HG03558 (cell line): ENCODE results near the gene SCGB1C1.
"Not testable (repeated sequence)": the region's sequence is repeated elsewhere in the genome, so short reads cannot be mapped to it uniquely, and the experiment has no call there.

Source experiments
- ATAC-seq: cut with Tn5 transposase; IDR thresholded peaks from one replicate; pipeline ENCODE4 v1.9.1; 2021; ENCODE audit warnings: moderate number of reproducible peaks; ENCODE audit not compliant: unreplicated experiment; ENCODE audit errors: extremely low read depth

SCGB1C1 gene

DNA sequence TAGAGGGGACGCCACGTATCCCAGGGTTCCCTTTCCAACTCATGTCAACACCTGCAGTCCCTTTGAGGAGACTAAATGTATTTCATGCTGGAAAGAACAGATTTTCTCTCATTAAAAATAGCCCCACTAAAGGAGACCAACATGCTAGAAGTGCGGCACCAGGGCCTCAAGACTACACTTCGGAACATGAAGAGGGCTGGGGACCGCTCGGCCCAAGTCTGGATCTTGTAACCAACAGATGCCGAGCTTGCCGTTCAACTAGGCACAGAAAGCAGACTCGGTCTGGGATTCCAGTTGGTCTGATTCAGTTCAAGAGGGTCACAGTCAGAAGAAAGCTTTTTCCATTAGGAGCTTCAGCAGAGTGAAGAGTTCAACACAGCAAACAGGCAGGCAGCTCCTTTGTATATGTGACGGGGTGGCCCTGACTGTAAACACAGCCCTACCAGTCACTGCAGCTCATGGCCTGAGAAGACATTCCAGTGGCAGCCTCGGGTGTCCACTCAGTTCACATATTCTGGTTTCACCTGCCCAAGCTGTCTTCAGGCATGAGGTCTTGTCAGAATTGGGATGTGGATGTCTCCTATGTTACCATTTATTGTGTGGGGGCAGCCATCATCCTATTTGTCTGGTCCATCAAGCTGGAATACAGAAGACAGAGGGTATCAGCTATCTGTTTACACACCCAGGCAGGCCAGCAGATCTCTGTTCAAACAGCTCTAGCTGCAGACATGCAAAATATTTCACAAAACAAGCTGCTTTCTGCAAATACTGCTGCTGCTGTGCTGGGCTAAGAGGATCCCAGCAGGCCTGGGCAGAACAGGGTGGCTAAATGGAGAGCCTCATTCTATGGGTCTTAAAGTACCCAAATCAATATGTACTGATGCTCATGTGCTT, 23.4 kb downstream of the SCGB1C1 start:
- no peak for ATAC-seq

DNA sequence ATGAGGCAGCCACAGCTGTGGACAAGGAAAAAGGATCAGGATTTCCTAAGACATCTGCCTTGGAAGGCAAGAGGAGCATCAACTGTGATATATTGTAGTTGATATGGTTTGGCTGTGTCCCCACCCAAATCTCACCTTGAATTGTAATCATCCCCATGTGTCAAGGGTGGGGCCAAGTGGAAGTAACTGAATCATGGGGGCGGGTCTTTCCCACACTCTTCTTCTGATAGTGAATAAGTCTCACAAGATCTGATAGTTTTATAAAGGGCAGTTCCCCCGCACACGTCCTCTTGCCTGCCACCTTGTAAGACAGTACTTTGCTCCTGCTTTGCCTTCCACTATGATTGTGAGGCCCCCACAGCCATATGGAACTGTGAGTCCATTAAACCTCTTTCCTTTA, 24.8 kb downstream of the SCGB1C1 start:
- ATAC-seq: no peak

DNA sequence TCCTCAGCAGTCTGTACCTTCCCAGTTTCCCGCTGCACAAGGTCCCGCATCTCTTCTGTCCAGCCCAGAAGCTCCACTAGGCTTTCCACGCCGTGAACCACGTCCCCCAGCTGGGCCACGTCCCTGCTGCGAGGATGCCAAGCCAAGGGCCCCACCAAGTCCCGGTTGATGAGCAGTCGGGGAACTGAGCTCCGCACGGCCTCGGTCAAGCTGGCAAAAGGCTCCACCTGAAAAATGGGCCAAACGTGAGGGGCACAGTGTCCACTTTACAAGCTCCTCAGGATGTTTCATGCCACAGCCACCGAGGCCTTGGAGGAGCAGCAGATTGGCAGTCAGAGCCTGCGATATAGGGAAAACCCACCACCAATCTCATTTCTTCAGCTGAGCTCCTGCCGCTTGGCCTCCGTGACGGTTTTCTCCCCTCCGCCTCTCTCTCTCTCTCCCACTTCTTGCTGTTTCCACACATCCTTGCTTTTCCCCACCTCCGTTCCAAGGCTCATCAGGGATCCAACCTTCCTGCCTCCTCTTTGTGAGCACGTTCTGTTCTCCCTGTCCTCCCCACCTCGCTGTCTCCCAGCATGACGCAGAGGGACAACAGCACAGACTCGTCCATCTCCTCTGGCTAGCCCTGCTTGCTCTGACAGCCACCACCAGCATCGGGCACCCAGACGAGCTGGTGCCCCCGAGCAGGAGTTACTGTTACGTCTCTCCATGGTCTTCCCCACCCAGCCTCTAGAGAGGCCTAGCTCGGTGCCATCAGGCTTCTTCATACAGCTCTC, 26.1 kb downstream of the SCGB1C1 start:
- ATAC-seq: no peak

DNA sequence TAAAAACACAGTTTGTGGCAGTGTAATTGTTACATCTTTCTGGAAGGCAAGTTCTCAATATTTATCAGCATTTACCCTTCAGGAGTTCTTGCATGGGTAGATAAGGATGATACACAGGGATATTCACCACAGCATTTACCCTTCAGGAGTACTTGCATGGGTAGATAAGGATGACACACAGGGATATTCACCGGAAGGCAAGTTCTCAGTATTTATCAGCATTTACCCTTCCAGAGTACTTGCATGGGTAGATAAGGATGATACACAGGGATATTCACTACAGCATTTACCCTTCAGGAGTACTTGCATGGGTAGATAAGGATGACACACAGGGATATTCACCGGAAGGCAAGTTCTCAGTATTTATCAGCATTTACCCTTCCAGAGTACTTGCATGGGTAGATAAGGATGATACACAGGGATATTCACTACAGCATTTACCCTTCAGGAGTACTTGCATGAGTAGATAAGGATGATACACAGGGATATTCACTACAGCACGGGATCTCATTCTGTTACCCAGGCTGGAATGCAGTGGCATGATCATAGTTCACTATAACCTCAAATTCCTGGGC, 27.9 kb downstream of the SCGB1C1 start:
- not testable (repeated sequence) for ATAC-seq

DNA sequence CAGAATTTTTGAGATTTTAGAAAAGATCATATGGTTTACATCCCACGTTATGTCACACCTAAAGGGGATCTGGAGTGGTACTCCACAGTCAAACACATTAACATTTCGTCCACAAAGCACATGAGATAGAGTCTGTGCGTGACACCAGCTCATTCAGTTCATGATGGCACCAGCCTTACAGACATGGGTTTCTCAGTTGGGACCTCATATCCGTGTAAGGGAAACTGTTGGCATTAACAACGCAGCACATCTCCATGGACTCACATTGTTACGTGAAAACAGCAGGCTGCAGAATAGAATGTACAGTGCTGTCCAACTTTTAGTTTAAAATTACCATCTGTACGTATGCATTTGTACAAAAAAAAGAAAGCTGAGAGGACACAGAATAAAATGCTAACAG, 28.7 kb downstream of the SCGB1C1 start:
- no peak for ATAC-seq

DNA sequence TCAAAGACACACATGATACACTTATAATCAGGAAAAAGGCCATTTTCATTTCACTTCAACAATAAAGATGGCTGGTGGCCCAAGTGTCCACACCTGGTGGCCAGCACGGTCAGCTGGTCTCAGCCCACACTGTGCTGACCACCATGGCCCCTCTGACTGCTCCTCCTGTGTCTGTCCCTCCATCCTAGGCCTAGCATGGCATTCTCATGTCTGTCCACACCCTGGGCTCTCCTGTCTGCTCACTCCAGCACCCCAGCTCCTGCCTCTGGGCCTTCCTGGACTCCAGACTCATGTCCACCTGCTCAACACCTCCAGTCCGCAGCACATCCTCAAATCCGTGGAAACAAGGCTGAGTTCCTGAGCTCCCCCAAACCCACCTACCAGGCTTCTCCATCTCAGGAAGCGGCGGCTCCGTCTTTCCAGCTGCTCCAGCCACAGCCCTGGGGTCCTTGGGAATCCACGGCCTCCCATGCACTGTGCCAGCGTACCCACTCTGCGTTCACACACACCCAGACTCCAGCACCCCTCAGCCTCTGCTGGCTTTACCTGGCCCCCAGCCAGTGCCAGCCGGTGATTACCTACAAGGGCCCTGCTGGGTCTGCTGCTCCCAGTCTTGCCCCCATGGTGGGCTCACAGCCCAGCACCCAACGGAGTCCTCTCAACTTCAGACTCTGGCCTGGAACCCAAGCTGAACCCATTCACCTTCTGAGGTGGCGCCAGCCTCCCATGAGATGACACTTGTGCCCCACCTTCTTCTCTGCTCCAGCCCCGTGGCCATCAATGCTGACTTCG, 29.3 kb downstream of the SCGB1C1 start:
- no peak for ATAC-seq

DNA sequence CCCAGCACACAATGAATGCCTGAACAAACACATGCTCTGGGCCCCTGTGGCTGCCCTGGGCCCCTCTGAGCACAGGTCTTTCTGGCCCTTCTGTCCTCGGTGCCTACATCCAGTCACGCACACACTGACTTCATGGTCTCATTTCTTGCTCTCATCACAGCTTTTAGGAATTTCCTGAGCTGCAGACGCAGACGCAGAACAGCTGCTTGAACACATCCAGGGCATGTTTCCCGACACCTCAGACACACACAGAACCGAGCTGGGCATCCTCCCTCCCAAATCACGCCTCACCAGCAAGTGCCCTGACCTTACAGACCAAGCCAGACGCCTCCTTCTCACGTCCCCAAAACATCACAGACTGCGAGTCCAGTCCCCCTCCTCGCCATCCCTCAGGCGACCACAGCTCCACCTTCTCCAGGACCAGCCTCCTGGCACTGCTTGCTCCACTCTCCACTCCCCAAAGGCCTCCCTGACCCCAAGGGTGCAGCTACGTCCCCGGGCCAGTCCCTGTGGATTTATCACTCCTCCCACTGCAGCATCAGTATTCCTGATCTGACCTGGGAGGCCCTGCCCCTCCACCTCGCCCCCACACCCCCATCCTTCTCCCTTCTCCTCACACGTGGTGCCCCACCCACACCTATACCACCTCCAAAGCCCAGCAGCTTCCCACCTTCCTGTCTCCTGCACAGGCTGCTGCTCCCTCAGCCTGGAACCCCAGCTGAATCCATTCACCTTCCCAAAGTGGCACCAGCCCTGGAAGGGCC, 30.3 kb downstream of the SCGB1C1 start:
- no peak for ATAC-seq

DNA sequence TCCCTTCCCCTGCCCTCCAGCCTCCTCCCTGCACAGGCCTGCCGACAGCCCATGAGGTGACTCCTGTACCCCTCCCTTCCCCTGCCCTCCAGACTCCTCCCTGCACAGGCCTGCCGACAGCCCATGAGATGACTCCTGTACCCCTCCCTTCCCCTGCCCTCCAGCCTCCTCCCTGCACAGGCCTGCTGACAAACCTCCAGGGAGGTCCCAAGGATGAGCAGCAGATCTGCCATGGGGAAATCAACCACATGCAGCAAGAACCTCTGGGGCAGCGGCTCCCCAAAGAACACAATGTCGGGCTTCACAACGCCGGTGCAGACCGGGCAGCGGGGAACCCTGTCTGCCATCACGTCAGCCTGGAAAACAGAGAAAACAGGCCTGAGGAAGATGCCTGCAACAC, 31.0 kb downstream of the SCGB1C1 start:
- no peak for ATAC-seq

DNA sequence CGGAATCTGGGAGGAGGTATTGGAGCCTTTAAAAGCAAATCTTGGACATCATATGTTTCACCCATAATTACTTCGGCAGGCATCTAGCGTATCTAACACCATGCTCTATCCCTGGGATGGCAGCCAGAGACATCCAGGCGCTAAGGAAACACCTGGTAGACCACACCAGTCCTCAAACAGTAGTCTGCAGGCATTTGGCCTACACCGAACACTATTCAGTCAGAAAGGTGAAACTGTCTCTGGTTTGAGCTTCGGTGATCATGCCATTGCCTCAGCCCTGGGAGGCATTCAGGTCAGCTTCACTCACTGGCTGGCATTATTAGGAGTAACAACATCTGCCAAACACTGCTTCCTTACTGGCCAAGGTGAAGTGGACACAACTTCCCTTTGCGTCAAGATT, 31.5 kb downstream of the SCGB1C1 start:
- ATAC-seq: no peak

DNA sequence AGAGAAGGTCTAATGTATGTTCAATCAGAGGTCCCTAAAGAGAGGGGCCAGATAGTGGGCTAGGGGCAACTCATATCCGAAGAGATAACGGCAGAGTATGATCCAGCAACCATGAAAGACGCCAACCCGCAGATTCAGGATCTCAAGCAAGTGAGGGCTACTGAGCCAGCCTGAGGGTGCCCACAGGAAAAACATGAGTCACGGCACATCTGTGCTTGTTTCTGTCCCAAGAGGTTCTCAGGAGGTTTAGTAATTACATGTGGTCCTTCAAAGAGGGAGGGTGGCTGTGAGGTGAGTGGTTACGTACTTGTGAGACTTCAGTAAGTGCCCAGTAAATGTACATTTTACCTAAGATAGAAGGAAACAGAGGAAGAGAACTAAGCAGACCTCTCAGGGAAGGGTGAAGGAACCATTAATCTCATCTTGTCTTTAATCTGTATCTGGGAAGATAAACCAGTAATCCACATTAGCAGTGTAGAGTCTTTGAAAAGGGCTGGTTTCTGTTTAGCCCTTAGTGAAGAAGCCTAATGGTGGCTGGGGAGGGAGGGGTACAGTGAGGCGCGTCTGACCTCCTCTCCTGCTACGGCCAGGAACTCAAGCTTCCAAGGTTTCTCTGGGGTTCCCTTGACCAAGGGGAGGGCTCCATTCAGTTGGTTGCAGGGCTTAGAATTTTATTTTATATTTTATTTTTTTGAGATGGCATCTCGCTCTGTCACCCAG, 33.0 kb downstream of the SCGB1C1 start:
- ATAC-seq: no peak

DNA sequence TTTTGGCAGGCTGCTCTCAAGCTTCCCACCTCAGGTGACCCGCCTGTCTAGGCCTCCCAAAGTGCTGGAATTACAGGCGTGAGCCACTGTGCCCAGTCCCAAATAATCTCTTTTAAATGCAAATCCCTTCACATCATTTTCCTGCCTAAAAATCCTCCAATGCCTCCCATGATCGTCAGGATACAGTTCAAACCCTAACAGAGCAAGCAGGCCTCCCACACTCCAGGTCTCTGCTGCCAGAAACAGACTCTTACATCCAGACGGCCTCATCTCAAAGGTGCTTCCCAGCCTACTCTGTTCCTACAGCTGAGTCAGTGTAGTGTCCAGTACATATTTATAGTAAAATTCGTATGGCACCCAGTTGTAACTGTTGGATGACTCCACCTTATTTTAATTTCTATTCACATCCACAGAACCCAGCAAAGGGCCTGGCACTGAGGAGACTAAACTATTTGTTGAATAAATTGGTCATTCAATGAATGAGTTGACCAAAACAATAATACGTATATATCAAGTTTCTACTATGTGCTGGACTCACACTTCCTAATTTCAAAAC, 35.0 kb downstream of the SCGB1C1 start:
- no peak for ATAC-seq

DNA sequence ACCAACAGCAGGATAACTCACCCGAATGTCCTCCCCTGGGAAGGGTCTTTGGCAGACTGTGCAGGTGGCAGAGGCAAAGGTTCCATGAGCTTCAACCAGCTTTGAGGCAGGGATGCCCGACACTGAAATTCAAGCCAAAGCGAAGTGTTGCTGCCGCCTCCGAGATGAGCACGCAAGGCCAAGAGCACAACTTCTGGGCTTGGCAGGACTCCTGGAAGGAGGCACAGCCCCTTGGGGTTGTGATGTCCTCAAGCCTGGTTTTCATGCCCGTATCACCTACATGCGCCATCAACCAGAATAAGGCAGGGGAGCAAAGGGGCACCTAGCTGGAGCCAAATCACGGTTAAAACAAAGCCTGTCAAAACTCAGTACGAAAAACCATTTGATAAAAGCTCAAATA, 37.6 kb downstream of the SCGB1C1 start:
- no peak for ATAC-seq

DNA sequence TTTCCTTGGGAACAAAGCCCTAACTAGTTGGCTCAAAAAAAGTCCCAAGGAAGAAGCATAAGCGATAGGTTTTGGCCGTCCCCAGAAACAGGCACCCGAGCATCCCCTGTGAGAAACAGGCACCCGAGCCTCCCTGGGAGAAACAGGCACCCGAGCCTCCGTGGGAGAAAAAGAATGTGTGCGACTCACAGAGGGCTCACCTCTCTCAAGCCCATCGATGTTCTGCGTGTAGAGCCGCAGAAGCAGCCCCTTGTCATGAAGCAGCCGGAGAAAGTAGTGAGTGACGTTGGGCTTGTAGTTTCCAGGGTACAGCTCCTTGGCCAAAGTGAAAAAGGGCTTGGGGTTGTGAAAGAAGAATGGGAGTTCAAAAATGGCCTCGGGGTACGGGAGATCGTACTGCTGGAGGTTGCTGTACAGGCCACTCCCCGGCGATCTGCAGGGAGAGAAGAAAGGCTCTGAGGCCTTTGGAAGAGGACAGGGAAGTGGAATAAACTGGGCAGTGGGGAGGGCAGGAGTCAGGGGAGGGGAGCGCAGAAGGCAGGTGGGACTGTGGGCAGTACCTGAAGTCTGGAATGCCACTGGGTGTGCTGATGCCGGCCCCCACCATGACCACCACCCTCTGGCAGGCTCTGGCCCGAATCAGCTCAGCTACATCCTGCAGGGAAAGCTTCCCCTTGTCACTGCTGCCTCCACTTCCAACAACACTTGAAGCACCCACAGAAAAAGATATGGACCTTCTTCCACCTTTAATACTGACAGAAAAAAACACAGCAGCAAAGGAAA, 40.1 kb downstream of the SCGB1C1 start:
- ATAC-seq: no peak

DNA sequence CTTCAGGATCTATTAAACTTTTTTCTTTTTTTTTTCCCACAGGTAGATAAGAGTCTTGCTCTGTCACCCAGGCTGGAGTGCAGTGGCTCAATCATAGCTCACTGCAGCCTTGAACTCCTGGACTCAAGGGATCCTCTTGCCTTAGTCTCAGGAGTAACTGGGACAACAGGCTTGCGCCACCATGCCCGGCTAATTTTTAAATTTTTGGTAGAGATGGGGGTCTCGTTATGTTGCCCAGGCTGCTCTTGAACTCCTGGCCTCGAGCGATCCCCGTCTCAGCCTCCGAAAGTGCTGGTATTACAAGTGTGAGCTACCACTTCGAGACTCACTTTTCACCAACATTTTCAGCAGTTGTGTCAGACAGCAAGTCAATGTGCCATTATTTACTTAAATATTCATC, 42.3 kb downstream of the SCGB1C1 start:
- ATAC-seq: no peak

DNA sequence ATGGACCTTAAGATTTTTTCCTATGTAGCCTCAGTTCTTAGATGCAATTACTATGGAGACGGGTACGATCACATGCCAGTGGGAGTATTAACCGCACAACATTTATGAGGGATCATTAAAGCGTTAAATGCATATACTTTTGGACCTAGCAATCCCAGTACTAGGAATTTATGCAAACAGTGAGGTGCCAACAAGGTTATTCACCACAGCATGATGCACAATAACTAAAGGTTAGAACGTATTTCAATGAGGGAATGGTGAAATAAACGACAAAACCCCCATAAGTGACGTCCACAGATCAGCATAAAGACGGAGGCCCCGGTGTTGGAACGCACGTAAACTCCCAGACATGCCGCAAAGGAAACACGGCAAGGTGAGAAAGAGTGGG, 42.7 kb downstream of the SCGB1C1 start:
- no peak for ATAC-seq

DNA sequence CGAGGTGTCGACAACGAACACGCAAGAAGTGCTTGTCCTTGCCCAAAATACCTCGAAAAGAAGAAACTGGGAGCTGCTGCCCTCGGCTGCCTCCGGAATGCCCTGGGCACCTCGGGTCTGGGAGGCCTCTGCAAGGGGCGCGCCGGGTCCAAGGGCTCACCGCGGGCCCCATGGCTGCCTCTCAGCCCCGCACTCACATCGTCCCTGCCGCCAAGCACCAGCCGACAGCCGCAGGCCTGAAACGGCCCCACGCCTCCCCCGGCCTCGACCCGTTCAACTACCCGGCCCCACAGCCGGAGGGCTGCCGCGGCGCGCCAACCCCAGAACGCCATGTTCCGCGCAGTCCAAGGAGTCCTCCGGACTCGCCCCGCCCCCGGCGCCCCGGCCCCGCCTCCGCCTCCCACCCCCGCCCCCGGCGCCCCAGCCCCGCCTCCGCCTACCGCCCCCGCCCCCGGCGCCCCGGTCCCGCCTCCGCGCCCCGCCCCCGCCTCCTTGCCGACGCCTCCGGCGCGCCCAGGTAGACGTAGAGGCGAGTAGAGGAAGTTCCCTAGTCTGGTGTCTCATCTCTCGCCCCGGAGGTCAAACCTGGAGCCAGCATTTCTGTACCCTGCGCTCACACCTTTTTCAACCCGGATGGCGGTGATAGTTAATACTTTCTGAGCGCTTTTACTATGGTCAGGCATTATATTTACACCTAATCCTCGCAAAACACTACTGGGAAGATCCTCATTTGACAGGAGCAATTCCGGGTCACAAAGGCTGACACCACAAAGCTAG, 43.3 kb downstream of the SCGB1C1 start, which contains the start of gene SIRT3:
TSS of gene SIRT3 (minus strand) at position 346 of the 777 bp plus-strand sequence. CDS start at position 332, 14 bp downstream.
- peak; percentile 33 for ATAC-seq
